Naive thymus-derived CD4-positive, alpha-beta T cell (primary cell): ENCODE measurements around the gene OR11A1. TPM values are rescaled to one million over a fixed set of nuclear protein-coding genes. Genes with fewer than 3 reads are reported as not detected.

Experiments
- ATAC-seq: fragments of 150-1000 bp; cut with Tn5 transposase; 2 replicates; pipeline ENCODE4 v1.10.0; 2021; ENCODE audit warnings: mild to moderate bottlenecking, moderate library complexity
- CTCF ChIA-PET: fragments of 350-600 bp; sonication (Branson Sonifier 250); formaldehyde crosslinking; loops from one replicate; lab custom pipeline; 2021; ENCODE audit warnings: antibody characterized with exemption; lab: Charles Lee
- POLR2A ChIA-PET: fragments of 350-600 bp; sonication (Branson Sonifier 250); formaldehyde crosslinking; loops from one replicate; lab custom pipeline; 2021; ENCODE audit warnings: antibody characterized with exemption, inconsistent platforms; lab: Charles Lee
- DNase-seq, 9 donors: peaks; one replicate each; pipeline versions ENCODE4 v3.0.0 to v3.0.0-alpha.2; 2020 to 2022; ENCODE audit warnings: mixed read lengths in 1 of 9
- H3K27ac ChIP-seq: one replicate; pipeline ENCODE4 v1.7.0; 2013; ENCODE audit warnings: mild to moderate bottlenecking, low read depth, low read length, moderate library complexity
- H3K27me3 ChIP-seq, 2 donors: one replicate each; pipeline ENCODE4 v1.7.0; 2013; ENCODE audit warnings: low read length in 2 of 2, mild to moderate bottlenecking in 2 of 2, moderate library complexity in 2 of 2; ENCODE audit not compliant: control insufficient read depth in 2 of 2, insufficient read depth in 2 of 2
- H3K36me3 ChIP-seq, 3 experiments: 1 replicate in 2 of 3; 2 replicates in 1 of 3; pipeline ENCODE4 v1.7.0; 2013; ENCODE audit warnings: low read length in 3 of 3, mild to moderate bottlenecking in 3 of 3, moderate library complexity in 1 of 3; ENCODE audit not compliant: insufficient read depth in 3 of 3, control insufficient read depth in 2 of 3
- H3K4me1 ChIP-seq, 2 donors: one replicate each; pipeline ENCODE4 v1.7.0; 2013; ENCODE audit warnings: low read length in 2 of 2, mild to moderate bottlenecking in 2 of 2, moderate library complexity in 1 of 2; ENCODE audit not compliant: control insufficient read depth in 2 of 2, insufficient read depth in 2 of 2
- H3K4me3 ChIP-seq: 2 replicates; pipeline ENCODE4 v1.7.0; 2013; ENCODE audit warnings: mild to moderate bottlenecking, low read length
- H3K9me3 ChIP-seq, 3 experiments: 1 replicate in 2 of 3; 2 replicates in 1 of 3; pipeline ENCODE4 v1.7.0; 2013; ENCODE audit warnings: low read length in 3 of 3; ENCODE audit not compliant: control insufficient read depth in 2 of 3
- H3K27ac Mint-ChIP-seq, 9 donors: one replicate each; pipeline ENCODE4 v1.8.0; 2020 to 2022; ENCODE audit warnings: mixed read lengths in 9 of 9, mild to moderate bottlenecking in 8 of 9, moderate library complexity in 5 of 9, inconsistent platforms in 2 of 9
- H3K27me3 Mint-ChIP-seq, 5 donors: one replicate each; pipeline ENCODE4 v1.8.0; 2021 to 2022; ENCODE audit warnings: mixed read lengths in 5 of 5, mild to moderate bottlenecking in 1 of 5
- H3K36me3 Mint-ChIP-seq, 5 donors: one replicate each; pipeline ENCODE4 v1.8.0; 2020 to 2022; ENCODE audit warnings: mixed read lengths in 5 of 5, mild to moderate bottlenecking in 3 of 5, inconsistent platforms in 1 of 5
- H3K4me1 Mint-ChIP-seq, 7 donors: one replicate each; pipeline ENCODE4 v1.8.0; 2020 to 2022; ENCODE audit warnings: mixed read lengths in 7 of 7, mild to moderate bottlenecking in 3 of 7, inconsistent platforms in 1 of 7
- H3K4me3 Mint-ChIP-seq, 10 donors: one replicate each; pipeline ENCODE4 v1.8.0; 2020 to 2022; ENCODE audit warnings: mild to moderate bottlenecking in 10 of 10, mixed read lengths in 10 of 10, moderate library complexity in 6 of 10, inconsistent platforms in 2 of 10
- H3K9me3 Mint-ChIP-seq, 11 donors: one replicate each; pipeline ENCODE4 v1.8.0; 2020 to 2022; ENCODE audit warnings: mixed read lengths in 11 of 11, mild to moderate bottlenecking in 4 of 11, inconsistent platforms in 1 of 11, moderate library complexity in 1 of 11
- intact Hi-C, 2 donors: fragments of 100-400 bp; cut with micrococcal nuclease; formaldehyde crosslinking; loops; one replicate each; pipeline ENCODE4 v1.15.1; 2023
- polyA plus RNA-seq, 2 donors: library from polyadenylated mRNA; unstranded; fragments of 300-500 nt; fragmentation: Illumina TruSeq; gene quantifications; one replicate each; pipeline ENCODE4 v1.2.3, GENCODE V29; 2021
- total RNA-seq, 6 experiments: library from RNA in 5 of 6; stranded (reverse) in 5 of 6; gene quantifications; 1 replicate in 5 of 6; 2 replicates in 1 of 6; pipeline ENCODE4 v1.2.3 and lab custom pipeline; 2021 to 2026

OR11A1 gene
- total and polyA plus RNA-seq, 7 experiments from 2014 or later, result not detected

- Histone ChIP-seq H3K27ac (no peak overlapping the region), H3K36me3 (no peaks in the 10 kb centered on the region), H3K9me3 (no peaks in the 10 kb centered on the region), H3K4me1 (no peaks in the 10 kb centered on the region), H3K4me3 (no peak overlapping the region), H3K27me3 (peaks cover 0 to 2% of the 10 kb centered on the region in 2 donors)
- ChIA-PET CTCF (no interaction called here), POLR2A (no interaction called here)
- no peak for DNase-seq
- no peak overlapping the region for H3K27ac Mint-ChIP-seq
- no peak for ATAC-seq
- intact Hi-C loops, result no loop called here
- H3K4me1 Mint-ChIP-seq, result no peaks in the 10 kb centered on the region
- no peak overlapping the region for H3K4me3 Mint-ChIP-seq
- peaks cover 17 to 42% (median 27%) of the 10 kb centered on the region in 5 donors for H3K27me3 Mint-ChIP-seq
- H3K9me3 Mint-ChIP-seq, result no peaks in the 10 kb centered on the region
- no peaks in the 10 kb centered on the region for H3K36me3 Mint-ChIP-seq
Observed at GRCh38 chr6:29465801-29466200, 8.9 kb upstream of the OR11A1 start.

- no peaks in the 10 kb centered on the region for H3K36me3 ChIP-seq
- H3K36me3 Mint-ChIP-seq, result no peaks in the 10 kb centered on the region
- CTCF ChIA-PET, result no interaction called here
- H3K27me3 Mint-ChIP-seq, result peaks cover 17 to 42% (median 27%) of the 10 kb centered on the region in 5 donors
- no peak overlapping the region for H3K4me3 ChIP-seq
- H3K4me3 Mint-ChIP-seq, result no peak overlapping the region
- peaks cover 0 to 2% of the 10 kb centered on the region in 2 donors for H3K27me3 ChIP-seq
- DNase-seq, result no peak
- POLR2A ChIA-PET, result no interaction called here
- intact Hi-C loops, result no loop called here
- no peaks in the 10 kb centered on the region for H3K9me3 Mint-ChIP-seq
- ATAC-seq, result no peak
- no peaks in the 10 kb centered on the region for H3K9me3 ChIP-seq
- H3K27ac ChIP-seq, result no peak overlapping the region
- H3K27ac Mint-ChIP-seq, result no peak overlapping the region
- H3K4me1 ChIP-seq, result no peaks in the 10 kb centered on the region
- H3K4me1 Mint-ChIP-seq, result no peaks in the 10 kb centered on the region
Observed at GRCh38 chr6:29465279-29465678, 8.4 kb upstream of the OR11A1 start.

- no peaks in the 10 kb centered on the region for H3K9me3 ChIP-seq
- H3K4me1 ChIP-seq, result no peaks in the 10 kb centered on the region
- ATAC-seq (no peak), DNase-seq (no peak)
- peaks cover 0 to 2% of the 10 kb centered on the region in 2 donors for H3K27me3 ChIP-seq
- Mint-ChIP-seq H3K4me1 (no peaks in the 10 kb centered on the region), H3K9me3 (no peaks in the 10 kb centered on the region), H3K4me3 (no peak overlapping the region), H3K27ac (no peak overlapping the region), H3K27me3 (peaks cover 18 to 41% (median 27%) of the 10 kb centered on the region in 5 donors), H3K36me3 (no peaks in the 10 kb centered on the region)
- no peak overlapping the region for H3K27ac ChIP-seq
- intact Hi-C loops, result no loop called here
- POLR2A ChIA-PET, result no interaction called here
- no peaks in the 10 kb centered on the region for H3K36me3 ChIP-seq
- CTCF ChIA-PET, result no interaction called here
- no peak overlapping the region for H3K4me3 ChIP-seq
Observed at GRCh38 chr6:29462022-29462421, 5.2 kb upstream of the OR11A1 start.

GRCh38 chr6:29461021-29461814 lies 4.3 kb upstream of the OR11A1 start:
- ATAC-seq, result no peak
- Mint-ChIP-seq H3K27ac (no peak overlapping the region), H3K27me3 (peaks cover 18 to 41% (median 27%) of the 10 kb centered on the region in 5 donors), H3K36me3 (no peaks in the 10 kb centered on the region), H3K4me3 (no peak overlapping the region), H3K9me3 (no peaks in the 10 kb centered on the region), H3K4me1 (no peaks in the 10 kb centered on the region)
- ChIA-PET POLR2A (no interaction called here), CTCF (interaction anchor here (0.9 kb wide), 1 partner anchor 11 kb away, joined by 3 read pairs; no protein-coding TSS in a partner anchor)
- H3K27ac ChIP-seq, result no peak overlapping the region
- no peak overlapping the region for H3K4me3 ChIP-seq
- intact Hi-C loops, result no loop called here
- H3K9me3 ChIP-seq, result no peaks in the 10 kb centered on the region
- no peak for DNase-seq
- H3K27me3 ChIP-seq, result peaks cover 0 to 2% of the 10 kb centered on the region in 2 donors
- no peaks in the 10 kb centered on the region for H3K4me1 ChIP-seq
- H3K36me3 ChIP-seq, result no peaks in the 10 kb centered on the region

GRCh38 chr6:29451471-29452193 lies 5.2 kb downstream of the OR11A1 start:
- ATAC-seq, result no peak
- peaks cover 11 to 50% (median 45%) of the 10 kb centered on the region in 5 donors for H3K27me3 Mint-ChIP-seq
- Histone ChIP-seq H3K27me3 (peaks cover 0 to 6% of the 10 kb centered on the region in 2 donors), H3K27ac (no peak overlapping the region), H3K4me1 (no peaks in the 10 kb centered on the region), H3K36me3 (no peaks in the 10 kb centered on the region), H3K9me3 (no peaks in the 10 kb centered on the region), H3K4me3 (no peak overlapping the region)
- POLR2A ChIA-PET, result no interaction called here
- no peaks in the 10 kb centered on the region for H3K4me1 Mint-ChIP-seq
- H3K27ac Mint-ChIP-seq, result no peak overlapping the region
- CTCF ChIA-PET, result no interaction called here
- H3K9me3 Mint-ChIP-seq, result peaks cover 0 to 9% (median 5%) of the 10 kb centered on the region in 11 donors
- intact Hi-C loops, result no loop called here
- no peak overlapping the region for H3K4me3 Mint-ChIP-seq
- no peak for DNase-seq
- H3K36me3 Mint-ChIP-seq, result peaks cover 0 to 3% (median 0%) of the 10 kb centered on the region in 5 donors

- intact Hi-C loops, result no loop called here
- ATAC-seq (no peak), DNase-seq (no peak)
- Mint-ChIP-seq H3K27me3 (peaks cover 11 to 83% (median 78%) of the 10 kb centered on the region in 5 donors), H3K4me3 (no peak overlapping the region), H3K9me3 (peaks cover 0 to 23% (median 9%) of the 10 kb centered on the region in 11 donors), H3K36me3 (peaks cover 0 to 11% (median 3%) of the 10 kb centered on the region in 5 donors), H3K4me1 (no peaks in the 10 kb centered on the region), H3K27ac (no peak overlapping the region)
- no peak overlapping the region for H3K27ac ChIP-seq
- H3K27me3 ChIP-seq, result peaks cover 0 to 6% of the 10 kb centered on the region in 2 donors
- H3K4me3 ChIP-seq, result no peak overlapping the region
- ChIA-PET CTCF (no interaction called here), POLR2A (no interaction called here)
- no peaks in the 10 kb centered on the region for H3K4me1 ChIP-seq
- no peaks in the 10 kb centered on the region for H3K36me3 ChIP-seq
- no peaks in the 10 kb centered on the region for H3K9me3 ChIP-seq
Observed at GRCh38 chr6:29447670-29448069, 9.2 kb downstream of the OR11A1 start.
